Measurements from ENCODE around the gene NELL2.
A peak's percentile ranks its signal among the peaks of the same experiment; 100 is the strongest.
"Not testable (repeated sequence)": the region's sequence is repeated elsewhere in the genome, so short reads cannot be mapped to it uniquely, and the experiment has no call there.

The NELL2 gene

GRCh38 chr12:44875954-44876543 lies at the start of gene NELL2:
NELL2 (minus strand) TSS chr12:44876315; CDS start chr12:44875869, 446 bp downstream.
- peak in 34 of 51 donors; percentile 6 to 76 (median 32) for DNase-seq

GRCh38 chr12:44921736-44922135 lies 45.6 kb upstream of the NELL2 start:
- DNase-seq = peak in 1 of 51 donors; percentile 11

GRCh38 chr12:44917141-44917540 lies 41.0 kb upstream of the NELL2 start:
- DNase-seq = no peak

GRCh38 chr12:44915958-44916357 lies 39.8 kb upstream of the NELL2 start:
- DNase-seq = no peak

GRCh38 chr12:44904321-44904720 lies 28.2 kb upstream of the NELL2 start:
- DNase-seq = no peak

- DNase-seq = not testable (repeated sequence)
Observed at GRCh38 chr12:44898108-44898507, 22.0 kb upstream of the NELL2 start.

GRCh38 chr12:44889926-44890325 lies 13.8 kb upstream of the NELL2 start:
- no peak for DNase-seq

- no peak for DNase-seq
Observed at GRCh38 chr12:44889162-44889561, 13.0 kb upstream of the NELL2 start.

- DNase-seq = no peak
Observed at GRCh38 chr12:44885902-44886301, 9.8 kb upstream of the NELL2 start.

- no peak for DNase-seq
Observed at GRCh38 chr12:44881197-44881596, 5.1 kb upstream of the NELL2 start.

GRCh38 chr12:44876544-44877410 lies 662 bp upstream of the NELL2 start:
- DNase-seq = peak in 28 of 51 donors; percentile 4 to 71 (median 24)

GRCh38 chr12:44875417-44875953 lies 630 bp downstream of the NELL2 start:
- peak in 14 of 51 donors; percentile 1 to 69 (median 14) for DNase-seq

GRCh38 chr12:44874981-44875416 lies 1.1 kb downstream of the NELL2 start:
- DNase-seq = peak in 7 of 51 donors; percentile 1 to 38 (median 8)

- peak in 1 of 51 donors; percentile 31 for DNase-seq
Observed at GRCh38 chr12:44873898-44874297, 2.2 kb downstream of the NELL2 start.

- no peak for DNase-seq
Observed at GRCh38 chr12:44869503-44869902, 6.6 kb downstream of the NELL2 start.

- DNase-seq = no peak
Observed at GRCh38 chr12:44863867-44864266, 12.2 kb downstream of the NELL2 start.

GRCh38 chr12:44859998-44860689 lies 16.0 kb downstream of the NELL2 start:
- no peak for DNase-seq

- no peak for DNase-seq
Observed at GRCh38 chr12:44858226-44858855, 17.8 kb downstream of the NELL2 start.

GRCh38 chr12:44852483-44852882 lies 23.6 kb downstream of the NELL2 start:
- no peak for DNase-seq

GRCh38 chr12:44851586-44851985 lies 24.5 kb downstream of the NELL2 start:
- no peak for DNase-seq

- DNase-seq = no peak
Observed at GRCh38 chr12:44848703-44849085, 27.4 kb downstream of the NELL2 start.

Data from hypothalamus (tissue), 51 donors.